PFSK-1 (cell line): Measurements from ENCODE around the gene LIPA.

Experiments used
- FOXP2 ChIP-seq: optimal IDR thresholded peaks from 2 replicates; pipeline ENCODE3; 2011; ENCODE audit warnings: borderline replicate concordance, control low read depth, inconsistent platforms; ENCODE audit not compliant: insufficient read depth; ENCODE audit errors: extremely low read length, extremely low read depth
- POLR2AphosphoS5 ChIP-seq: IDR thresholded peaks from 2 replicates; pipeline ENCODE4 v1.6.1; 2012; ENCODE audit warnings: low read depth, mild to moderate bottlenecking, control low read depth, low read length, moderate library complexity
- SIN3A ChIP-seq: IDR thresholded peaks from 2 replicates; pipeline ENCODE4 v1.6.1; 2012; ENCODE audit warnings: mild to moderate bottlenecking, low read length, moderate library complexity, borderline replicate concordance; ENCODE audit not compliant: insufficient read depth
- TAF1 ChIP-seq: IDR thresholded peaks from 2 replicates; pipeline ENCODE4 v1.6.1; 2012; ENCODE audit warnings: low read length, control low read depth, borderline replicate concordance; ENCODE audit not compliant: insufficient read depth
- TF ChIP-seq, protein P1 (sequence below), 2 experiments: IDR thresholded peaks; 2 replicates each; pipeline versions ENCODE4 v1.6.1 to v1.8.0; 2011 to 2012; ENCODE audit warnings: low read depth in 2 of 2, low read length in 2 of 2, control low read depth in 1 of 2, inconsistent platforms in 1 of 2, mild to moderate bottlenecking in 1 of 2, moderate library complexity in 1 of 2; ENCODE audit not compliant: insufficient read depth in 1 of 2

LIPA gene

DNA sequence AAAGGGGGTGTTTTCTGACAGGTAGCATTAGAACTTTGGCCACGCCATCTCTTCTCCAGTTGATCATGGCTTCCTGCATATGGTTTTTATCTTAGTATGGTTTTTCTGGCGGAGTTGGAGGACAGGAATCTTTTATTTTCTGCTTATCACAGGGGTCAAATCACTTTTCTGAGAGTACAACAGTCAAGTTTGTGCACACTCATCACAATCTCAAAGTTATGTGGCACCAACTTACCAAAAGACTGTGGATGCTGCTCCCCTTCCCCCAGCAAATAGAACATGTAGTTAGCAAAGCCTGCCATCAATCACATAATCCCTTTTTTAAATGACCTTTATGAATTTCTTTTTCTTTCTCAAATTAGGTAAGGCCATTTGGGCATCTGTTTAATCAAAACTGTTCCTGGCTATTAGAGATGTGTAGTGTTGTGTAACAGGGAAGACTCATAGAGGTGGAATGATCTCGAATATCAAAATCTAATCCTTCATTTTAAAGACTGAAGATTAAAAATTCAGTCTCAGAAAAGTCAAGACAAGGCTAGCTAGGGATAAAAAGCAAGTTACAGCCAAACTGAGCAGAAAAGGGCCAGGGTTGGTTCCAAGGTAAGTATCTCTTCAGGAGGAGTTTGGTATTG, 40.7 kb downstream of the LIPA start:
- TF ChIP-seq SIN3A (no peak), TAF1 (no peak), FOXP2 (no peak)
- TF ChIP-seq, protein P1, sequence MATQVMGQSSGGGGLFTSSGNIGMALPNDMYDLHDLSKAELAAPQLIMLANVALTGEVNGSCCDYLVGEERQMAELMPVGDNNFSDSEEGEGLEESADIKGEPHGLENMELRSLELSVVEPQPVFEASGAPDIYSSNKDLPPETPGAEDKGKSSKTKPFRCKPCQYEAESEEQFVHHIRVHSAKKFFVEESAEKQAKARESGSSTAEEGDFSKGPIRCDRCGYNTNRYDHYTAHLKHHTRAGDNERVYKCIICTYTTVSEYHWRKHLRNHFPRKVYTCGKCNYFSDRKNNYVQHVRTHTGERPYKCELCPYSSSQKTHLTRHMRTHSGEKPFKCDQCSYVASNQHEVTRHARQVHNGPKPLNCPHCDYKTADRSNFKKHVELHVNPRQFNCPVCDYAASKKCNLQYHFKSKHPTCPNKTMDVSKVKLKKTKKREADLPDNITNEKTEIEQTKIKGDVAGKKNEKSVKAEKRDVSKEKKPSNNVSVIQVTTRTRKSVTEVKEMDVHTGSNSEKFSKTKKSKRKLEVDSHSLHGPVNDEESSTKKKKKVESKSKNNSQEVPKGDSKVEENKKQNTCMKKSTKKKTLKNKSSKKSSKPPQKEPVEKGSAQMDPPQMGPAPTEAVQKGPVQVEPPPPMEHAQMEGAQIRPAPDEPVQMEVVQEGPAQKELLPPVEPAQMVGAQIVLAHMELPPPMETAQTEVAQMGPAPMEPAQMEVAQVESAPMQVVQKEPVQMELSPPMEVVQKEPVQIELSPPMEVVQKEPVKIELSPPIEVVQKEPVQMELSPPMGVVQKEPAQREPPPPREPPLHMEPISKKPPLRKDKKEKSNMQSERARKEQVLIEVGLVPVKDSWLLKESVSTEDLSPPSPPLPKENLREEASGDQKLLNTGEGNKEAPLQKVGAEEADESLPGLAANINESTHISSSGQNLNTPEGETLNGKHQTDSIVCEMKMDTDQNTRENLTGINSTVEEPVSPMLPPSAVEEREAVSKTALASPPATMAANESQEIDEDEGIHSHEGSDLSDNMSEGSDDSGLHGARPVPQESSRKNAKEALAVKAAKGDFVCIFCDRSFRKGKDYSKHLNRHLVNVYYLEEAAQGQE (IDR thresholded peaks at IDR 0.05; ENCODE audit: insufficient read depth in 1 of 2, low read depth in 2 of 2, low read length in 2 of 2), result no peak

DNA sequence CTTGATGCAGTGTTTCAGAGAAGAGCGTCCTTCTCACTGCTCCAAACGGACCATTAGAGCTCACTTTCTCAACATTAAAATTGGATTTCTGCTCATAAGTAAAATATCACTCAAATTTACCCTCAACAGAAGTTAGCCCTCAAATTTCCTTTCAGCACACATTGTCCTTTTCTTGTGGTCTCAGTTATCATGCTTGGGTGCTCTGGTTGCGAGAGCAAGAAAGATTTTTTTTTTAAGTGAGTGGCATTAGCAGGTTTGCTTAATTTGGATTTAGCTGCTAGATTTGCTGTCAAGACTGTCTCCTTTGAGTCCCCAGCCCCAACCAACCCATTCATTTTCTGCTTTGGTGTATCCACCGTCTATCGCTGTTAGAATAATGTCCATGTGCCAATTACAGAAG, 41.9 kb downstream of the LIPA start:
- no peak for TF ChIP-seq SIN3A
- no peak for TF ChIP-seq POLR2AphosphoS5
- TF ChIP-seq, protein P1 (IDR thresholded peaks at IDR 0.05; ENCODE audit: insufficient read depth in 1 of 2, low read depth in 2 of 2, low read length in 2 of 2), result no peak
- TF ChIP-seq FOXP2, result no peak
- no peak for TF ChIP-seq TAF1

DNA sequence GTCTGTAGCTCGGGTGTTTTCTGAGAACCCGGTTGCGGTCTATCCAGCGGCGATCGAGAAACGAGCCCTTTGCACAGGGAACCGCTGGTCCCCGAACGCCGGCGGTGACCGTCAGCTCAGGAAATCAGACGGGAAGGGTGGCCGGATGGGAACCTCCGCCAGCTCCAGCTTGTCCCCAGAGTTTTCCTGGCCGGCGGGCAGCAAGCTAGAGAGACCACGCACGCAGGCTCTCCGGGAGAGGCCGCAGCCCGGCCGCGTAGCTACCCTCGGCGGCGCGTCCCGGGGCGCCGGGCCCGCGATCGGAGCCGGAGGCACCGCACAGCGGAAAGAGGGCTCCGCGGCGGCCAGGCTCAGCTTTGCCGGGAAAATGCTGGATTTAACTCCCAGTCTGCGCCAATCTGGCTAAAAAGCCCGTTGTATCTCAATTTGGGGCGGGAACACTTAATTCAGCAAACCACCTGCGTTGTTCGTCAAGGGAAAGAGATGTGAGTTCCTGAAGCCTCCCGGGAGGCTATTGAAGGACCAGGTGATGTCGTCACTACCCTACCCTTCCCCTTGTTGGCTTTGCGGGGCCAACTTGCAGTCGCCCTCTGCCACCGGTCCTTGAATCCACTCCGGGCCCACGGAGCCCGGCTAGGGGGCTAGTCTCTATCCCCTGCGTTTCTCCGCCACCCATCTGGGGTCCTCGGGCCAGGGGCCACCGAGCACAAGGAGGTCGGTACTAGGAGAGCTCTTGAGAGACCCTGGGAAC, 43.6 kb downstream of the LIPA start:
- TF ChIP-seq, protein P1 (IDR thresholded peaks at IDR 0.05; ENCODE audit: insufficient read depth in 1 of 2, low read depth in 2 of 2, low read length in 2 of 2), result no peak
- TF ChIP-seq FOXP2, result no peak
- no peak for TF ChIP-seq TAF1
- no peak for TF ChIP-seq POLR2AphosphoS5
- no peak for TF ChIP-seq SIN3A

DNA sequence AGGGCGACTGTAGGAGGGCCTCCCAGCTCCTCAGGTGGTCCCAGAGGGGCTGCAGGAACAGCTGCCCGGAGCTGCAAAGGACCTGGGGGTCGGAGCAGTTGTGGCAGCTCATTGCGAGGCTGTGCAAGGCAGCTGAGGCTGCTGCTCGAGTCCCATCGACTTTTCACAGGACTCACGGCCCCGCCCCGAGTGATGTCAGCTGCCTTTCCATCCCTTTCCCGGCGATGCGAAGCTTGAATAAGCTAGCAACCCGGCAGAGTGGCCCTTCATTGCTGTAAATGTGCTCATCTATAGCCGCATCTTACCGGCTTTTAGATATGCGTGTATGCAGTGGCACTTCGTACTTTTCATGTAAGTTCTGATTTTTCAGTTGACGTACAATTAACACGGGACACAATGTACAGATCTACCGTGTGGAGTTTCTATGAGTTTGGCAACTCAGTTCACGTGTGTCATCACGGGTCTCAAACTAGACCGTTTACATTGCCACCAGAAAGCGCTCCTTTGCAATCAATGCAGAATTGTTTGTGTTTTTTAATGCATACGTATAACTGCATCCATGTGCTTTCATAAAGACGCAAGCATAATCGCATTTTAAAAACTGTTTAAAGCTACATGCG, 44.3 kb downstream of the LIPA start, which contains the start of gene CH25H:
Gene CH25H, minus strand, starts transcription at position 137 of the 620 bp plus-strand sequence. Its CDS starts 25 bp downstream, at position 112.
- peak; percentile 57; the same call in 1 of the 2 replicates for TF ChIP-seq POLR2AphosphoS5
- TF ChIP-seq, protein P1 (IDR thresholded peaks at IDR 0.05; ENCODE audit: insufficient read depth in 1 of 2, low read depth in 2 of 2, low read length in 2 of 2), result no peak
